Stimulated activated CD8-positive, alpha-beta memory T cell treated with anti-CD3 and anti-CD28 coated beads, Interleukin-15, amount 100 ng/mL, for 4 hours (primary cell): ENCODE results near the gene CREB5.
"Not testable (repeated sequence)": the region's sequence is repeated elsewhere in the genome, so short reads cannot be mapped to it uniquely, and the experiment has no call there.

ENCODE experiments used
- DNase-seq, 2 donors: peaks; one replicate each; pipeline ENCODE4 v3.0.0-alpha.2; 2020; ENCODE audit warnings: low read depth in 2 of 2

The CREB5 gene

GRCh38 chr7:28548416-28548815 is 136.1 kb downstream of the CREB5 start:
- no peak for DNase-seq

- no peak for DNase-seq
Measured at GRCh38 chr7:28549998-28550397, 137.7 kb downstream of the CREB5 start.

GRCh38 chr7:28550580-28551186 is 138.4 kb downstream of the CREB5 start:
- no peak for DNase-seq

- DNase-seq: no peak
Measured at GRCh38 chr7:28551331-28551730, 139.0 kb downstream of the CREB5 start.

GRCh38 chr7:28551766-28552165 is 139.4 kb downstream of the CREB5 start:
- DNase-seq: not testable (repeated sequence)

GRCh38 chr7:28554802-28555471 is 142.6 kb downstream of the CREB5 start:
- DNase-seq: no peak

- no peak for DNase-seq
Measured at GRCh38 chr7:28556025-28556424, 143.7 kb downstream of the CREB5 start.

GRCh38 chr7:28556671-28557070 is 144.4 kb downstream of the CREB5 start:
- no peak for DNase-seq

GRCh38 chr7:28558236-28558635 is 145.9 kb downstream of the CREB5 start:
- no peak for DNase-seq

GRCh38 chr7:28560767-28561166 is 148.4 kb downstream of the CREB5 start:
- DNase-seq: no peak

GRCh38 chr7:28564033-28564432 is 151.7 kb downstream of the CREB5 start:
- DNase-seq: no peak

- DNase-seq: no peak
Measured at GRCh38 chr7:28564755-28565374, 152.5 kb downstream of the CREB5 start.

- DNase-seq: no peak
Measured at GRCh38 chr7:28565980-28566379, 153.7 kb downstream of the CREB5 start.

GRCh38 chr7:28570113-28570969 is 158.0 kb downstream of the CREB5 start:
- no peak for DNase-seq

- DNase-seq: no peak
Measured at GRCh38 chr7:28570970-28571288, 158.6 kb downstream of the CREB5 start.

- DNase-seq: no peak
Measured at GRCh38 chr7:28571405-28571804, 159.1 kb downstream of the CREB5 start.

- DNase-seq: no peak
Measured at GRCh38 chr7:28572321-28573058, 160.2 kb downstream of the CREB5 start.

- no peak for DNase-seq
Measured at GRCh38 chr7:28573059-28573553, 160.8 kb downstream of the CREB5 start.

- no peak for DNase-seq
Measured at GRCh38 chr7:28573651-28574301, 161.5 kb downstream of the CREB5 start.

- DNase-seq: no peak
Measured at GRCh38 chr7:28575241-28575643, 162.9 kb downstream of the CREB5 start.

GRCh38 chr7:28576656-28577055 is 164.3 kb downstream of the CREB5 start:
- DNase-seq: no peak
